PFSK-1 (cell line): ENCODE measurements around the gene EEFSEC.

Experiments
- FOXP2 ChIP-seq: optimal IDR thresholded peaks from 2 replicates; pipeline ENCODE3; 2011; ENCODE audit warnings: borderline replicate concordance, control low read depth, inconsistent platforms; ENCODE audit not compliant: insufficient read depth; ENCODE audit errors: extremely low read length, extremely low read depth
- POLR2AphosphoS5 ChIP-seq: IDR thresholded peaks from 2 replicates; pipeline ENCODE4 v1.6.1; 2012; ENCODE audit warnings: low read depth, mild to moderate bottlenecking, control low read depth, low read length, moderate library complexity
- REST ChIP-seq, 2 experiments: IDR thresholded peaks; 2 replicates each; pipeline versions ENCODE4 v1.6.1 to v1.8.0; 2011 to 2012; ENCODE audit warnings: low read depth in 2 of 2, low read length in 2 of 2, control low read depth in 1 of 2, inconsistent platforms in 1 of 2, mild to moderate bottlenecking in 1 of 2, moderate library complexity in 1 of 2; ENCODE audit not compliant: insufficient read depth in 1 of 2
- SIN3A ChIP-seq: IDR thresholded peaks from 2 replicates; pipeline ENCODE4 v1.6.1; 2012; ENCODE audit warnings: mild to moderate bottlenecking, low read length, moderate library complexity, borderline replicate concordance; ENCODE audit not compliant: insufficient read depth
- TAF1 ChIP-seq: IDR thresholded peaks from 2 replicates; pipeline ENCODE4 v1.6.1; 2012; ENCODE audit warnings: low read length, control low read depth, borderline replicate concordance; ENCODE audit not compliant: insufficient read depth

Gene EEFSEC

DNA sequence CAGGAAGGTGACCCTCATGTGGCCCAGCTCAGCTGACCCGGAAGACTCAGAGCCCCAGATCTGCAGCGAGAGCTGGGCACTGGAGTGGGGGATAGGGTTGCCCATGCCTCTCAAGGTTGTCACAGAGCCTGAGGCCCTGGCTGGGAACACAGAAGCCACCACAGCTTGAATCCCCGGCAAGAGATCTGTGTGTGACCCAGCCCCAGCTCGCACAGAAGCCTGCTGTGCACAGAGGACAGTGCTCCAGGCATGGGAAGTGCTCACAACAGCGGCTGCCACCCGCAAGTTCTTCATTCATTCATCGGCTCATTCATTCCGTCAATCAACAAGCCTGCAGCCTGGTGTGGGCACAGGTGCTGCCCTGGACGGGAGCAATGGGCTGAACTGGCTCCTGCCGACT, 277.0 kb downstream of the EEFSEC start:
- TF ChIP-seq TAF1 (no peak), FOXP2 (no peak), SIN3A (no peak), POLR2AphosphoS5 (no peak), REST (IDR thresholded peaks at IDR 0.05; ENCODE audit: insufficient read depth in 1 of 2, low read depth in 2 of 2, low read length in 2 of 2) (no peak)

DNA sequence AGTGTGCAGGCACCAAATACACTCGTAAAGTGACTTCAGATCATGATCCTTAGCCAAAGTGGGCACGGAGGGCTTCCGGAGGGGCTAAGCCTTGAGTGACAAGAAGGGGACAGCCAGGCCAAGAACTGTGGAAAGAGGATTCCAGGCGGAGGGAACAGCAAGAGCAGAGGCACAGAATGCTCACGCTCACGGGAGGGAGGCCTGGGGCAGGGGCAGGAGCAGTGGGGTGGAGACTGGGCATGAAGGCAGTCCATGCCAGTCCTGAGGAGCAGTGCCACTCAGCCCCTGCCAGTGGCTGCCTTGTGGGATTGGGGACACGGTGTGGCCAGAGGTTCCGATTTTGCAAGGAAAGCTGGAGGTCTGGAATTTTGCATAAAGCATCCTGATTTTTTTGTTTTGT, 277.4 kb downstream of the EEFSEC start:
- TF ChIP-seq REST (IDR thresholded peaks at IDR 0.05; ENCODE audit: insufficient read depth in 1 of 2, low read depth in 2 of 2, low read length in 2 of 2), result no peak
- no peak for TF ChIP-seq POLR2AphosphoS5
- no peak for TF ChIP-seq TAF1
- no peak for TF ChIP-seq FOXP2
- TF ChIP-seq SIN3A, result no peak

DNA sequence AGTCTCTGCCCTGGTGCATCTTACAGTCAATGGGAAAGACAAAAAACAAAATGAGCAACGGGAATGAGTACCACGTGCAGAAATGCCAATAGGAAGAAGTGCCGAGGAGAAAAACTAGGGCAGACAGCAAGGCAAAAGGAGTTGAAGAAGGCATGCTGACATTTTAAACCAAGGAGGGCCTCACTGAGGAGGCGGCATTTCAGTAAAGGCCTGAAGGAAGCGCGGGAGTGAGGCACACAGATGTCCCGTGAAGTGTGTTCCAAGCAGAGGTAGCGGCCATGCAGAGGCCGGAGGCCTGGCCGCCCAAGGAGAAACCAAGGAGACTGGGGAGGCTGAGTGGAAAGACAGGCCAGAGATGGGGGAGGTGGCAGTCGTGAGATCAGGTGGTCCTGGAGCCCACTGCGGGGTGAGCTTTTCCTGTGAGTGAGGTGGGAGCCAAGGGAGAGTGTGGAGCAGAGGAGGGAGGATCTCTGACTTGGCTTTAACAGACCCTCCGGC, 278.6 kb downstream of the EEFSEC start:
- TF ChIP-seq REST (IDR thresholded peaks at IDR 0.05; ENCODE audit: insufficient read depth in 1 of 2, low read depth in 2 of 2, low read length in 2 of 2), result no peak
- no peak for TF ChIP-seq POLR2AphosphoS5
- TF ChIP-seq TAF1, result no peak
- no peak for TF ChIP-seq FOXP2
- no peak for TF ChIP-seq SIN3A

GRCh38 chr3:128432301-128432970, 279.2 kb downstream of the EEFSEC start:
- TF ChIP-seq SIN3A, result no peak
- no peak for TF ChIP-seq FOXP2
- no peak for TF ChIP-seq REST (IDR thresholded peaks at IDR 0.05; ENCODE audit: insufficient read depth in 1 of 2, low read depth in 2 of 2, low read length in 2 of 2)
